Tibial nerve (tissue), 4 donors: ENCODE results near the gene UBFD1. TPM values are rescaled to one million over a fixed set of nuclear protein-coding genes. Genes with fewer than 3 reads are reported as not detected.
A peak's percentile ranks its signal among the peaks of the same experiment; 100 is the strongest.
"Not testable (repeated sequence)": the region's sequence is repeated elsewhere in the genome, so short reads cannot be mapped to it uniquely, and the experiment has no call there.

ENCODE experiments used
- DNase-seq, 2 donors: peaks; one replicate each; pipeline ENCODE4 v3.0.0-alpha.2; 2019; ENCODE audit warnings: low spot score in 2 of 2
- H3K27ac ChIP-seq, 4 donors: fragments of 200-600 bp; sonication (generic) in 3 of 4; one replicate each; pipeline ENCODE4 v1.5.1; 2017 to 2019; ENCODE audit warnings: mild to moderate bottlenecking in 1 of 4
- H3K27me3 ChIP-seq, 2 donors: fragments of 200-600 bp; sonication (generic) in 1 of 2; one replicate each; pipeline versions ENCODE4 v1.5.1 to v1.6.0; 2017 to 2019
- H3K36me3 ChIP-seq, 3 donors: fragments of 200-600 bp; sonication (generic); one replicate each; pipeline ENCODE4 v1.5.1; 2018 to 2019
- H3K4me1 ChIP-seq, 4 donors: fragments of 200-600 bp; sonication (generic) in 3 of 4; one replicate each; pipeline ENCODE4 v1.5.1; 2017 to 2019
- H3K4me3 ChIP-seq, 4 donors: fragments of 200-600 bp; sonication (generic) in 3 of 4; one replicate each; pipeline ENCODE4 v1.5.1; 2017 to 2019; ENCODE audit warnings: mild to moderate bottlenecking in 1 of 4, moderate library complexity in 1 of 4
- H3K9me3 ChIP-seq, 4 donors: fragments of 200-600 bp; sonication (generic) in 3 of 4; one replicate each; pipeline ENCODE4 v1.5.1; 2017 to 2019
- EP300 ChIP-seq, 2 donors: sonication (generic); formaldehyde crosslinking; IDR thresholded peaks; one replicate each; pipeline ENCODE4 v1.6.1; 2017; ENCODE audit warnings: antibody characterized with exemption in 2 of 2, mild to moderate bottlenecking in 1 of 2
- POLR2A ChIP-seq, 2 donors: fragments of 450-650 bp; IDR thresholded peaks; one replicate each; pipeline ENCODE4 v1.6.1; 2017; ENCODE audit warnings: antibody characterized with exemption in 2 of 2, mild to moderate bottlenecking in 2 of 2, moderate library complexity in 2 of 2
- WGBS, 2 donors: methylation state at CpG; one replicate each; pipeline ENCODE4 v1.1.5; 2018; 5-methylcytosine and 5-hydroxymethylcytosine counted together
- total RNA-seq, 4 donors: library from RNA; depleted of rRNA; stranded (reverse); fragments of >200 nt; gene quantifications; one replicate each; pipeline ENCODE4 v1.1.0, GENCODE V29; 2016
- TF ChIP-seq, protein P1 (sequence below), 5 experiments: fragments of 200-600 bp in 3 of 5; fragments of 450-650 bp in 2 of 5; sonication (generic) in 3 of 5; IDR thresholded peaks; one replicate each; pipeline ENCODE4 v1.5.1; 2016 to 2019; ENCODE audit warnings: antibody characterized with exemption in 5 of 5, mild to moderate bottlenecking in 3 of 5, moderate library complexity in 2 of 5

Gene UBFD1
- total RNA-seq, 4 donors from 2014 or later, result 70.5 to 110 (median 76.5) TPM

DNA sequence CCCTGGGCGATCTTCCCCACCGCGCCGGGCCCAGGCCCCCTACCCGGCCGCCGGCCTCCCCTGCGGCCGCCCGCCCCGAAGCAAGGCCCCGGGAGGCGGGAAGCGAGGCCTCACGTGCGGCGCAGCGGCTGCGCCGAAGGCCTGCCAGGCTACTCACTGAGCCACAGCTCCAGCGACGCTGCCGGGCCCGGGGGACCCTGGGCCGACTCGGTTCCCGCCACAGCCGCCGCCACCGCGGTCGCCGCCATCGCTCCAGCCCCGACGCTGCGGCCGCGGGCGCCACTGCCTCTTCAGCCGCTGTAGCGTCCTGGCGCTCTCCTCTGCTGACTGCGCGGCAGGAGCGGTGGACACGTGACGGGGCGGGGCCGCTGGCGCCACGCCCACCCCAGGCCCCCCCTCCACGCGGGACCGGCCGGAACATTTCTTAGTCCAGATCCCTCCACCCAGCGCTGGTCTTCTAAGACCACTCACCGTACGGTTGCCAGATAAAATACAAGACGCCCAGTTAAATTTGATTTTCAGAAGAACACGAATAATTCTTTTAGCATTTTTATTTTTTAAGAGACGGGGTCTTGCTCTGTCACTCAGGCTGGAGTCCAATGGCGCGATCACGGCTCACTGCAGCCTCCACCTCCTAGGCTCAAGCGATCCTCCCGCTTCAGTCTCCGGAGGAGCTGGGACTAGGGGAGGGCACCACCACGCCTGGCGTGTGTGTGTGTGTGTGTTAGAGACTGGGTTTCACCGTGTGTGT, 47.2 kb upstream of the UBFD1 start, which contains the start of gene GGA2:
TSS of gene GGA2 (minus strand) at position 331 of the 751 bp plus-strand sequence. CDS start at position 248, 83 bp downstream.
- no peaks in the 10 kb centered on the region for H3K9me3 ChIP-seq
- peak within 1 kb of the TSS; percentile 73 to 97 (median 88) for H3K4me3 ChIP-seq
- peak; percentile 72 to 73 for DNase-seq
- H3K4me1 ChIP-seq, result peaks cover 0 to 34% (median 12%) of the 10 kb centered on the region in 4 donors
- H3K27ac ChIP-seq, result peak within 1 kb of the TSS; percentile 60 to 90 (median 76)
- TF ChIP-seq, protein P1, sequence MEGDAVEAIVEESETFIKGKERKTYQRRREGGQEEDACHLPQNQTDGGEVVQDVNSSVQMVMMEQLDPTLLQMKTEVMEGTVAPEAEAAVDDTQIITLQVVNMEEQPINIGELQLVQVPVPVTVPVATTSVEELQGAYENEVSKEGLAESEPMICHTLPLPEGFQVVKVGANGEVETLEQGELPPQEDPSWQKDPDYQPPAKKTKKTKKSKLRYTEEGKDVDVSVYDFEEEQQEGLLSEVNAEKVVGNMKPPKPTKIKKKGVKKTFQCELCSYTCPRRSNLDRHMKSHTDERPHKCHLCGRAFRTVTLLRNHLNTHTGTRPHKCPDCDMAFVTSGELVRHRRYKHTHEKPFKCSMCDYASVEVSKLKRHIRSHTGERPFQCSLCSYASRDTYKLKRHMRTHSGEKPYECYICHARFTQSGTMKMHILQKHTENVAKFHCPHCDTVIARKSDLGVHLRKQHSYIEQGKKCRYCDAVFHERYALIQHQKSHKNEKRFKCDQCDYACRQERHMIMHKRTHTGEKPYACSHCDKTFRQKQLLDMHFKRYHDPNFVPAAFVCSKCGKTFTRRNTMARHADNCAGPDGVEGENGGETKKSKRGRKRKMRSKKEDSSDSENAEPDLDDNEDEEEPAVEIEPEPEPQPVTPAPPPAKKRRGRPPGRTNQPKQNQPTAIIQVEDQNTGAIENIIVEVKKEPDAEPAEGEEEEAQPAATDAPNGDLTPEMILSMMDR (IDR thresholded peaks at IDR 0.05), result peak in 2 of 5 experiments; percentile 20 to 50
- TF ChIP-seq POLR2A (IDR thresholded peaks at IDR 0.05) (peak; percentile 84 to 91), EP300 (IDR thresholded peaks at IDR 0.05) (peak in 1 of 2 donors; percentile 86)
- H3K27me3 ChIP-seq, result no peaks in the 10 kb centered on the region
- peaks cover 0 to 11% (median 0%) of the 10 kb centered on the region in 3 donors for H3K36me3 ChIP-seq
- 0% methylated on average over 16 to 34 of the region's 71 CpGs for WGBS, 2 donors

DNA sequence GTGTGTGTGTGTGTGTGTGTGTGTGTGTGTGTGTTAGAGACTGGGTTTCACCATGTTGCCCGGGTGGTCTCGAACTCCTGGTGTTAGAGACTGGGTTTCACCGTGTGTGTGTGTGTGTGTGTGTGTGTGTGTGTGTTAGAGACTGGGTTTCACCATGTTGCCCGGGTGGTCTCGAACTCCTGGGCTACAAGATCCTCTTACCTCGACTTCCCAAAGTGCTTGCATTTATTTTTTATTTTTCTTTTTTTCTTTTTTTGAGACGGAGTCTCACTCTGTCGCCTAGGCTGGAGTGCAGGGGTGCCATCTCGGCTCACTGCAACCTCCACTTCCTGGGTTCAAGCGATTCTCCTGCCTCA, 46.6 kb upstream of the UBFD1 start:
- WGBS, 2 donors, result 75 to 84% methylated on average over 10 of the region's 10 CpGs
- DNase-seq, H3K27me3 ChIP-seq, H3K9me3 ChIP-seq: not testable (repeated sequence)
- Histone ChIP-seq H3K4me3 (peak overlapping the region; percentile 73 to 97 (median 88)), H3K27ac (peak overlapping the region in 2 of 4 donors; percentile 68 to 90), H3K4me1 (peaks cover 0 to 28% (median 11%) of the 10 kb centered on the region in 4 donors), H3K36me3 (peaks cover 0 to 11% (median 0%) of the 10 kb centered on the region in 3 donors)

DNA sequence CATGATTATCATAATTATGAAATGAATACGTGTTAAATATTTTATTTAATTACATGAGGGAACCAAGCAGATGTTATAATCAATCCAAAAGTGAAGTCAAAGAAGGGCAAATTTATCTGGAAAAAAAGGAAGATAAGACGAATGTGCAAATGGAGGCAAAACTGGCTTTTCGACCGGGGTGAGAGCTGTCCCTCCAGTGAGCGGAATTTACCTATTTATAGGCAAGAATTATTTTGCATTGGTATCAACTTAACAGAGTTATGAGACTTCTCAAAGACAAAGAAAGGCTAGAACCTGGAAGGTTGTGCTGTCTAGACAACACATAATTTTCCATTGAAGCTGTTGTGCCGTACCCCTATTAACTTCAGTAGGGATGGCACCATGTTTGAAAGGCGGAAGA, 45.8 kb upstream of the UBFD1 start:
- H3K9me3 ChIP-seq, result no peaks in the 10 kb centered on the region
- H3K27ac ChIP-seq, result no peak overlapping the region
- DNase-seq, result no peak
- peaks cover 0 to 11% (median 0%) of the 10 kb centered on the region in 3 donors for H3K36me3 ChIP-seq
- no peak overlapping the region for H3K4me3 ChIP-seq
- H3K27me3 ChIP-seq, result no peaks in the 10 kb centered on the region
- TF ChIP-seq EP300 (IDR thresholded peaks at IDR 0.05), result no peak
- TF ChIP-seq, protein P1 (IDR thresholded peaks at IDR 0.05), result no peak
- no peak for TF ChIP-seq POLR2A (IDR thresholded peaks at IDR 0.05)
- H3K4me1 ChIP-seq, result peaks cover 0 to 20% (median 10%) of the 10 kb centered on the region in 4 donors
- 93 to 96% methylated on average over 7 of the region's 7 CpGs for WGBS, 2 donors

DNA sequence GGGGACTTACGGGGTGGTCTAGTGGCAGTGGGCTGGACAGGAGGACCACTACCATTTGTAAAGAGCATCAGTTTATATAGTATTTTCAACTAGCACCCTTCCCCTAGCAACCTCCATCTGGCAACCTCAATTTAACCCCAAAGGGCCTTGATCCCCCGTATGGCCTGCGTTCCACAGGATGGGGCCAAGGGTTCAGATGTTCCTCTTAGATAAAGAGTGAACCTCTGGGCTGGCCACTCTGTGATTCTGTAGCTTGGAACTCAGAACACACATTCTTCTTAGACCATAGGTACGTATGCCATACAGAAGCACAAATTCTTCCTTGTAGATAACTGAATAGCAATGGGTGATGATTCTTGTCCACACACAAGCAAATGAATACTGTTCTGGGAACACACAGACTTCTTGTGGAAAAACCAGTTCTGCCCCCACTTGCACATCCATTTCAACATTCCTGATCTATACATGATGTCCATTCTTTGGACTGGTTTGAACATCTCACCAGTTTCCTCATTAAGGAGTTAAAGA, 45.3 kb upstream of the UBFD1 start:
- WGBS, 2 donors, result 93 to 97% methylated on average over 4 of the region's 4 CpGs
- Histone ChIP-seq H3K27ac (no peak overlapping the region), H3K4me3 (no peak overlapping the region), H3K9me3 (no peaks in the 10 kb centered on the region), H3K36me3 (peaks cover 0 to 11% (median 0%) of the 10 kb centered on the region in 3 donors), H3K4me1 (peaks cover 0 to 18% (median 7%) of the 10 kb centered on the region in 4 donors), H3K27me3 (no peaks in the 10 kb centered on the region)
- TF ChIP-seq POLR2A (IDR thresholded peaks at IDR 0.05), result no peak
- TF ChIP-seq, protein P1 (IDR thresholded peaks at IDR 0.05), result no peak
- TF ChIP-seq EP300 (IDR thresholded peaks at IDR 0.05), result no peak
- no peak for DNase-seq

DNA sequence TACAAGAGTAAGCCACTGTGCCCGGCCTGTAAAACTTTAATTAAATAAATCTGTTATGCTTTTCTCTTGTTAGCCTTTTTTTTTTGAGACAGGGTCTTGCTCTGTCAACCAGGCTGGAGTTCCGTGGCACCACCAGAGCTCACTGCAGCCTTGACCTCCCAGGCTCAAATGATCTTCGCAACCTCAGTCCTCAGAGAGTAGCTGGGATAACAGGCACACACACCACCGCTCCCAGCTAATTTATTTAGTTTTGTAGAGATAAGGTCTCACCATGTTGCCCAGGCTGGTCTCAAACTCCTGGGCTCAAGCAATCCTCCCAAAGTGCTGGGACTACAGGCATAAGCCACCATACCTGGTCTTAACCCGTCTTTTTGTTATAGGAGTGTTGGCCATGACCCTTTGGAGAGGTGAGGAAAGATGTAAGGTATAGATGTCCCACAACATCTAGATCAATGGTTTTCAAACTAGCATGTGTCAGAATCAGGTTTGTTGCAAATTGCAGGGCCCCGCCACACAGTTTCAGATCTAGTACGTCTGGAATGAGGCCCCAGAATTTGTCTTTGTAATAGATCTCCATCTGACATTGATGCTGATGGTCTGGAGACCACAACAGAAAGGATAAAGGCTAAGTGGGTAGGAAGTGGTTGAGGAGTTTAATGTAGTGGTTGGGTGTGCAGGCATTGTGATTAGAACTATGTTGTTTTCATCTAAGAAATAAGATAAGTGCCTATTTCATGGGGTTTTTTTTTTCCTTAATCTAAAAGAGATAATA, 43.0 kb upstream of the UBFD1 start:
- Histone ChIP-seq H3K4me3 (no peak overlapping the region), H3K4me1 (peaks cover 0 to 4% (median 0%) of the 10 kb centered on the region in 4 donors), H3K27me3 (no peaks in the 10 kb centered on the region), H3K36me3 (peaks cover 0 to 18% (median 0%) of the 10 kb centered on the region in 3 donors), H3K9me3 (no peaks in the 10 kb centered on the region), H3K27ac (no peak overlapping the region)
- no peak for DNase-seq
- TF ChIP-seq, protein P1 (IDR thresholded peaks at IDR 0.05), result no peak
- no peak for TF ChIP-seq EP300 (IDR thresholded peaks at IDR 0.05)
- no peak for TF ChIP-seq POLR2A (IDR thresholded peaks at IDR 0.05)
- 87 to 88% methylated on average over 7 of the region's 7 CpGs for WGBS, 2 donors
